ENCODE measurements around the gene ECM1. TPM values are rescaled to one million over a fixed set of nuclear protein-coding genes. Genes with fewer than 3 reads are reported as not detected.

Gene ECM1
- total and polyA plus RNA-seq, 2 experiments from 2014 or later, result 0.74 to 1.1 TPM

DNA sequence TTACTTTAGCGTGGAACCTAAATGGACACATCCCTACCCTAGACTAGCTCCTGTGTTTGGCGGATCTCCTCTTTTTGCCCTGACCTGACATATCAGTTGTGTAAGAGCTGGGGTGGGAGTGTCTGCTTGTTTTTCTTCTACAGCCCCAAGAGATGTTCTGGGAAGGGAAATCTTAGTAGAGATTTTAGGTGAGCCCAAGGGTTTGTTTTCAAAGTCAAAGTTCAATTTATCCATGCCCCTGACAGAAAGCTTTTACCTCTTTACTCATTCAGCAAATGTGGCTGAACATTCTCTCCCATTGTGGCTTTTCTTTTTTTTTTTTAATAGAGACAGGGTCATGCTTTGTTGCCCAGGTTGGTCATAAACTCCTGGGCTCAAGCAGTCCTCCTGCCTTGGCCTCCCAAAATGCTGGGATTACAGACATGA, 28.0 kb upstream of the ECM1 start:
- DNase-seq (ENCODE audit: low spot score), result no peak
- Histone ChIP-seq H3K79me2 (replicated peaks; ENCODE audit: insufficient read depth) (no peaks in the 10 kb centered on the region), H3F3A (replicated peaks; ENCODE audit: low read depth) (peaks cover 4% of the 10 kb centered on the region; the same call in 1 of the 2 replicates), H3K9me2 (ENCODE audit: insufficient read depth) (no peaks in the 10 kb centered on the region), H2AFZ (no peak overlapping the region; the same call in 1 of the 2 replicates), H3K4me1 (ENCODE audit: insufficient read depth) (no peaks in the 10 kb centered on the region), H3K27me3 (ENCODE audit: insufficient read depth) (no peaks in the 10 kb centered on the region), H3K4me2 (no peak overlapping the region), H3K36me3 (ENCODE audit: insufficient read depth) (no peaks in the 10 kb centered on the region), H3K4me3 (no peak overlapping the region), H3K27ac (ENCODE audit: low read depth) (no peak overlapping the region), H4K20me1 (replicated peaks; ENCODE audit: insufficient read depth) (no peaks in the 10 kb centered on the region; the same call in 1 of the 2 replicates)
- peaks cover 11% of the 10 kb centered on the region for H3K27me3 Mint-ChIP-seq (ENCODE audit: insufficient read depth, low read depth, poor library complexity)
- no peak overlapping the region for H3K27ac Mint-ChIP-seq
- H3K36me3 Mint-ChIP-seq (ENCODE audit: low read depth), result no peaks in the 10 kb centered on the region; the same call in 2 of the 3 replicates
- no peak overlapping the region for H3K4me3 Mint-ChIP-seq
- no peaks in the 10 kb centered on the region for H3K4me1 Mint-ChIP-seq
- ATAC-seq, result no peak
- H3K9me3 Mint-ChIP-seq, result no peaks in the 10 kb centered on the region
- TF ChIP-seq, protein P1, sequence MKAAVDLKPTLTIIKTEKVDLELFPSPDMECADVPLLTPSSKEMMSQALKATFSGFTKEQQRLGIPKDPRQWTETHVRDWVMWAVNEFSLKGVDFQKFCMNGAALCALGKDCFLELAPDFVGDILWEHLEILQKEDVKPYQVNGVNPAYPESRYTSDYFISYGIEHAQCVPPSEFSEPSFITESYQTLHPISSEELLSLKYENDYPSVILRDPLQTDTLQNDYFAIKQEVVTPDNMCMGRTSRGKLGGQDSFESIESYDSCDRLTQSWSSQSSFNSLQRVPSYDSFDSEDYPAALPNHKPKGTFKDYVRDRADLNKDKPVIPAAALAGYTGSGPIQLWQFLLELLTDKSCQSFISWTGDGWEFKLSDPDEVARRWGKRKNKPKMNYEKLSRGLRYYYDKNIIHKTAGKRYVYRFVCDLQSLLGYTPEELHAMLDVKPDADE (IDR thresholded peaks at IDR 0.05), result no peak
- TF ChIP-seq STAT1 (IDR thresholded peaks at IDR 0.05; ENCODE audit: unreplicated experiment) (no peak), ZNF114 (CRISPR knock-in tag; IDR thresholded peaks at IDR 0.05) (no peak), JUNB (IDR thresholded peaks at IDR 0.05; ENCODE audit: unreplicated experiment) (no peak), CREB1 (CRISPR knock-in tag; IDR thresholded peaks at IDR 0.05; ENCODE audit: low read depth) (no peak), POLR2AphosphoS5 (IDR thresholded peaks at IDR 0.05; ENCODE audit: low read depth) (no peak), EZH2 (IDR thresholded peaks at IDR 0.05; ENCODE audit: low read depth, unreplicated experiment) (no peak), ZNF331 (CRISPR knock-in tag; IDR thresholded peaks at IDR 0.05; ENCODE audit: low read depth) (no peak), EZH2phosphoT487 (IDR thresholded peaks at IDR 0.05; ENCODE audit: unreplicated experiment) (no peak), NANOG (IDR thresholded peaks at IDR 0.05; ENCODE audit: borderline replicate concordance) (no peak)
- TF ChIP-seq, protein P2, sequence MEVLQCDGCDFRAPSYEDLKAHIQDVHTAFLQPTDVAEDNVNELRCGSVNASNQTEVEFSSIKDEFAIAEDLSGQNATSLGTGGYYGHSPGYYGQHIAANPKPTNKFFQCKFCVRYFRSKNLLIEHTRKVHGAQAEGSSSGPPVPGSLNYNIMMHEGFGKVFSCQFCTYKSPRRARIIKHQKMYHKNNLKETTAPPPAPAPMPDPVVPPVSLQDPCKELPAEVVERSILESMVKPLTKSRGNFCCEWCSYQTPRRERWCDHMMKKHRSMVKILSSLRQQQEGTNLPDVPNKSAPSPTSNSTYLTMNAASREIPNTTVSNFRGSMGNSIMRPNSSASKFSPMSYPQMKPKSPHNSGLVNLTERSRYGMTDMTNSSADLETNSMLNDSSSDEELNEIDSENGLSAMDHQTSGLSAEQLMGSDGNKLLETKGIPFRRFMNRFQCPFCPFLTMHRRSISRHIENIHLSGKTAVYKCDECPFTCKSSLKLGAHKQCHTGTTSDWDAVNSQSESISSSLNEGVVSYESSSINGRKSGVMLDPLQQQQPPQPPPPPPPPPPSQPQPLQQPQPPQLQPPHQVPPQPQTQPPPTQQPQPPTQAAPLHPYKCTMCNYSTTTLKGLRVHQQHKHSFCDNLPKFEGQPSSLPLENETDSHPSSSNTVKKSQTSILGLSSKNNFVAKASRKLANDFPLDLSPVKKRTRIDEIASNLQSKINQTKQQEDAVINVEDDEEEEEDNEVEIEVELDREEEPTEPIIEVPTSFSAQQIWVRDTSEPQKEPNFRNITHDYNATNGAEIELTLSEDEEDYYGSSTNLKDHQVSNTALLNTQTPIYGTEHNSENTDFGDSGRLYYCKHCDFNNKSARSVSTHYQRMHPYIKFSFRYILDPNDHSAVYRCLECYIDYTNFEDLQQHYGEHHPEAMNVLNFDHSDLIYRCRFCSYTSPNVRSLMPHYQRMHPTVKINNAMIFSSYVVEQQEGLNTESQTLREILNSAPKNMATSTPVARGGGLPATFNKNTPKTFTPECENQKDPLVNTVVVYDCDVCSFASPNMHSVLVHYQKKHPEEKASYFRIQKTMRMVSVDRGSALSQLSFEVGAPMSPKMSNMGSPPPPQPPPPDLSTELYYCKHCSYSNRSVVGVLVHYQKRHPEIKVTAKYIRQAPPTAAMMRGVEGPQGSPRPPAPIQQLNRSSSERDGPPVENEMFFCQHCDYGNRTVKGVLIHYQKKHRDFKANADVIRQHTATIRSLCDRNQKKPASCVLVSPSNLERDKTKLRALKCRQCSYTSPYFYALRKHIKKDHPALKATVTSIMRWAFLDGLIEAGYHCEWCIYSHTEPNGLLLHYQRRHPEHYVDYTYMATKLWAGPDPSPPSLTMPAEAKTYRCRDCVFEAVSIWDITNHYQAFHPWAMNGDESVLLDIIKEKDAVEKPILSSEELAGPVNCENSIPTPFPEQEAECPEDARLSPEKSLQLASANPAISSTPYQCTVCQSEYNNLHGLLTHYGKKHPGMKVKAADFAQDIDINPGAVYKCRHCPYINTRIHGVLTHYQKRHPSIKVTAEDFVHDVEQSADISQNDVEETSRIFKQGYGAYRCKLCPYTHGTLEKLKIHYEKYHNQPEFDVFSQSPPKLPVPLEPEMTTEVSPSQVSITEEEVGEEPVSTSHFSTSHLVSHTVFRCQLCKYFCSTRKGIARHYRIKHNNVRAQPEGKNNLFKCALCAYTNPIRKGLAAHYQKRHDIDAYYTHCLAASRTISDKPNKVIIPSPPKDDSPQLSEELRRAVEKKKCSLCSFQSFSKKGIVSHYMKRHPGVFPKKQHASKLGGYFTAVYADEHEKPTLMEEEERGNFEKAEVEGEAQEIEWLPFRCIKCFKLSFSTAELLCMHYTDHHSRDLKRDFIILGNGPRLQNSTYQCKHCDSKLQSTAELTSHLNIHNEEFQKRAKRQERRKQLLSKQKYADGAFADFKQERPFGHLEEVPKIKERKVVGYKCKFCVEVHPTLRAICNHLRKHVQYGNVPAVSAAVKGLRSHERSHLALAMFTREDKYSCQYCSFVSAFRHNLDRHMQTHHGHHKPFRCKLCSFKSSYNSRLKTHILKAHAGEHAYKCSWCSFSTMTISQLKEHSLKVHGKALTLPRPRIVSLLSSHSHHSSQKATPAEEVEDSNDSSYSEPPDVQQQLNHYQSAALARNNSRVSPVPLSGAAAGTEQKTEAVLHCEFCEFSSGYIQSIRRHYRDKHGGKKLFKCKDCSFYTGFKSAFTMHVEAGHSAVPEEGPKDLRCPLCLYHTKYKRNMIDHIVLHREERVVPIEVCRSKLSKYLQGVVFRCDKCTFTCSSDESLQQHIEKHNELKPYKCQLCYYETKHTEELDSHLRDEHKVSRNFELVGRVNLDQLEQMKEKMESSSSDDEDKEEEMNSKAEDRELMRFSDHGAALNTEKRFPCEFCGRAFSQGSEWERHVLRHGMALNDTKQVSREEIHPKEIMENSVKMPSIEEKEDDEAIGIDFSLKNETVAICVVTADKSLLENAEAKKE (CRISPR knock-in tag; IDR thresholded peaks at IDR 0.05), result no peak
- TF ChIP-seq, protein P3, sequence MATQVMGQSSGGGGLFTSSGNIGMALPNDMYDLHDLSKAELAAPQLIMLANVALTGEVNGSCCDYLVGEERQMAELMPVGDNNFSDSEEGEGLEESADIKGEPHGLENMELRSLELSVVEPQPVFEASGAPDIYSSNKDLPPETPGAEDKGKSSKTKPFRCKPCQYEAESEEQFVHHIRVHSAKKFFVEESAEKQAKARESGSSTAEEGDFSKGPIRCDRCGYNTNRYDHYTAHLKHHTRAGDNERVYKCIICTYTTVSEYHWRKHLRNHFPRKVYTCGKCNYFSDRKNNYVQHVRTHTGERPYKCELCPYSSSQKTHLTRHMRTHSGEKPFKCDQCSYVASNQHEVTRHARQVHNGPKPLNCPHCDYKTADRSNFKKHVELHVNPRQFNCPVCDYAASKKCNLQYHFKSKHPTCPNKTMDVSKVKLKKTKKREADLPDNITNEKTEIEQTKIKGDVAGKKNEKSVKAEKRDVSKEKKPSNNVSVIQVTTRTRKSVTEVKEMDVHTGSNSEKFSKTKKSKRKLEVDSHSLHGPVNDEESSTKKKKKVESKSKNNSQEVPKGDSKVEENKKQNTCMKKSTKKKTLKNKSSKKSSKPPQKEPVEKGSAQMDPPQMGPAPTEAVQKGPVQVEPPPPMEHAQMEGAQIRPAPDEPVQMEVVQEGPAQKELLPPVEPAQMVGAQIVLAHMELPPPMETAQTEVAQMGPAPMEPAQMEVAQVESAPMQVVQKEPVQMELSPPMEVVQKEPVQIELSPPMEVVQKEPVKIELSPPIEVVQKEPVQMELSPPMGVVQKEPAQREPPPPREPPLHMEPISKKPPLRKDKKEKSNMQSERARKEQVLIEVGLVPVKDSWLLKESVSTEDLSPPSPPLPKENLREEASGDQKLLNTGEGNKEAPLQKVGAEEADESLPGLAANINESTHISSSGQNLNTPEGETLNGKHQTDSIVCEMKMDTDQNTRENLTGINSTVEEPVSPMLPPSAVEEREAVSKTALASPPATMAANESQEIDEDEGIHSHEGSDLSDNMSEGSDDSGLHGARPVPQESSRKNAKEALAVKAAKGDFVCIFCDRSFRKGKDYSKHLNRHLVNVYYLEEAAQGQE (IDR thresholded peaks at IDR 0.05; ENCODE audit: unreplicated experiment), result no peak
- TF ChIP-seq, protein P4, sequence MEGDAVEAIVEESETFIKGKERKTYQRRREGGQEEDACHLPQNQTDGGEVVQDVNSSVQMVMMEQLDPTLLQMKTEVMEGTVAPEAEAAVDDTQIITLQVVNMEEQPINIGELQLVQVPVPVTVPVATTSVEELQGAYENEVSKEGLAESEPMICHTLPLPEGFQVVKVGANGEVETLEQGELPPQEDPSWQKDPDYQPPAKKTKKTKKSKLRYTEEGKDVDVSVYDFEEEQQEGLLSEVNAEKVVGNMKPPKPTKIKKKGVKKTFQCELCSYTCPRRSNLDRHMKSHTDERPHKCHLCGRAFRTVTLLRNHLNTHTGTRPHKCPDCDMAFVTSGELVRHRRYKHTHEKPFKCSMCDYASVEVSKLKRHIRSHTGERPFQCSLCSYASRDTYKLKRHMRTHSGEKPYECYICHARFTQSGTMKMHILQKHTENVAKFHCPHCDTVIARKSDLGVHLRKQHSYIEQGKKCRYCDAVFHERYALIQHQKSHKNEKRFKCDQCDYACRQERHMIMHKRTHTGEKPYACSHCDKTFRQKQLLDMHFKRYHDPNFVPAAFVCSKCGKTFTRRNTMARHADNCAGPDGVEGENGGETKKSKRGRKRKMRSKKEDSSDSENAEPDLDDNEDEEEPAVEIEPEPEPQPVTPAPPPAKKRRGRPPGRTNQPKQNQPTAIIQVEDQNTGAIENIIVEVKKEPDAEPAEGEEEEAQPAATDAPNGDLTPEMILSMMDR (conservative IDR thresholded peaks at IDR 0.05; ENCODE audit: low read depth in 2 of 2), result no peak
